ENCODE measurements around the gene PDLIM5. TPM values are rescaled to one million over a fixed set of nuclear protein-coding genes. Genes with fewer than 3 reads are reported as not detected.
"Not testable (repeated sequence)": the region's sequence is repeated elsewhere in the genome, so short reads cannot be mapped to it uniquely, and the experiment has no call there.

The PDLIM5 gene
- total RNA-seq, 2 donors from 2014 or later = 16.3 to 22.7 TPM

- Mint-ChIP-seq H3K36me3 (ENCODE audit: low read depth) (no peaks in the 10 kb centered on the region), H3K27ac (no peak overlapping the region), H3K4me1 (peaks cover 8% of the 10 kb centered on the region), H3K9me3 (no peaks in the 10 kb centered on the region), H3K27me3 (no peaks in the 10 kb centered on the region), H3K4me3 (no peak overlapping the region)
- ATAC-seq (replicated peaks) = no peak
Observed at GRCh38 chr4:94508806-94509205, 57.1 kb downstream of the PDLIM5 start.

DNA sequence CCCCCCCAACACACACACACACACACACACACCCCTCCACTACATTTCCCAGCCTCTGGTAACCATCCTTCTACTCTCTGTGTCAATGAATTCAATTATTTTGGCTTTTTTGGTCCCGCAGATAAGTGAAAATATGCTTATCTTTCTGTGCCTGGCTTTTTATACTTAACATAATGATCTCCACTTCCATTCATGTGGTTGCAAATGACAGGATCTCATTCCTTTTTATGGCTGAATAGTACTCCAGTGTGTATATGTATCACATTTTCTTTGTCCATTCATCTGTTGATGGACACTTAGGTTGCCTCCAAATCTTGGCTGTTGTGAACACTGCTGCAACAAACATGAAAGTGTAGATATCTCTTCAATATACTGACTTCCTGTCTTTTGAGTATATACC, 59.8 kb downstream of the PDLIM5 start:
- H3K4me3 Mint-ChIP-seq = no peak overlapping the region
- no peak overlapping the region for H3K27ac Mint-ChIP-seq
- peaks cover 8% of the 10 kb centered on the region for H3K4me1 Mint-ChIP-seq

DNA sequence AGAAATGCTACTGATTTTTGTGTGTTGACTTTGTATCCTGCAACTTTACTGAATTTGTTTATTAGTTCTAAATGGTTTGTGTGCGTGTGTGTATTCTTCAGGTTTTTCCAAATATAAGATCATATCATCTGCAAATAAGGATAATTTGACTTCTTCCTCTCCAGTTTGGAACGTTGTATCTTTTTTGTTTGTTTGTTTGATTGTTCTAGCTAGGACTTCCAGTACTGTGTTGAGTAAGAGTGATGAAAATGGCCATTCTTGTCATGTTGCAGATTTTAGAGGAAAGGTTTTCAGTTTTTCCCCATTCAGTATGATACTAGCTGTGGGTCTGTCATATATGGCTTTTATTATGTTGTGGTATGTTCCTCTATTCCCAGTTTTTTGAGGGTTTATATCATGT, 61.8 kb downstream of the PDLIM5 start:
- H3K4me1 Mint-ChIP-seq; H3K36me3 Mint-ChIP-seq (ENCODE audit: low read depth); H3K27ac Mint-ChIP-seq: not testable (repeated sequence)

More for the DNA sequence above, 59.8 kb downstream of the PDLIM5 start:
- Mint-ChIP-seq H3K9me3 (no peaks in the 10 kb centered on the region), H3K36me3 (ENCODE audit: low read depth) (no peaks in the 10 kb centered on the region), H3K27me3 (no peaks in the 10 kb centered on the region)
- ATAC-seq (replicated peaks) = no peak

DNA sequence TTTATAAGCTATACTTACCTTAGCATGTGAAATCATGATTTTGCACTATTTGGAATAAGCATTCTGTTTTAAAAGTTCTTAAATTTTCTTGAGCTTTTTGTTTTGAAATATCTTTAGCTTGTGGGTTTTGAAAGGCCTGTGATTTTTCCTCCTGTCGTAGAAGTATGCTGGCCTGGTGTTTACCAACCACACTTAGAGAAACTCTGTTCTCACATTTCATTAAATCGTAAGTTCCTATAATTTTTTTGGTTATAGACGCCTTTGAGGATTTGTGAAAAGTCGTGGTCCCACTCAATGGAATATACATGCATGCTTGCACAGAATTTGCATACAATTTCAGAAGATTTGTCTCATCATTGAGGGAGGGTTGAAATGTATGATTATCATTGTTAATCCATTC, 63.6 kb downstream of the PDLIM5 start:
- H3K4me1 Mint-ChIP-seq = peaks cover 7% of the 10 kb centered on the region
- no peak overlapping the region for H3K27ac Mint-ChIP-seq
- no peaks in the 10 kb centered on the region for H3K36me3 Mint-ChIP-seq (ENCODE audit: low read depth)
- H3K27me3 Mint-ChIP-seq = no peaks in the 10 kb centered on the region
- ATAC-seq (replicated peaks) = no peak
- no peak overlapping the region for H3K4me3 Mint-ChIP-seq
- H3K9me3 Mint-ChIP-seq = no peaks in the 10 kb centered on the region

More for the DNA sequence above, 61.8 kb downstream of the PDLIM5 start:
- ATAC-seq (replicated peaks); H3K27me3 Mint-ChIP-seq; H3K9me3 Mint-ChIP-seq; H3K4me3 Mint-ChIP-seq: not testable (repeated sequence)

GRCh38 chr4:94516067-94516466, 64.3 kb downstream of the PDLIM5 start:
- Mint-ChIP-seq H3K4me3 (no peak overlapping the region), H3K27me3 (no peaks in the 10 kb centered on the region), H3K36me3 (ENCODE audit: low read depth) (no peaks in the 10 kb centered on the region), H3K4me1 (peaks cover 7% of the 10 kb centered on the region), H3K9me3 (no peaks in the 10 kb centered on the region), H3K27ac (no peak overlapping the region)
- ATAC-seq (replicated peaks) = peak; percentile 21

DNA sequence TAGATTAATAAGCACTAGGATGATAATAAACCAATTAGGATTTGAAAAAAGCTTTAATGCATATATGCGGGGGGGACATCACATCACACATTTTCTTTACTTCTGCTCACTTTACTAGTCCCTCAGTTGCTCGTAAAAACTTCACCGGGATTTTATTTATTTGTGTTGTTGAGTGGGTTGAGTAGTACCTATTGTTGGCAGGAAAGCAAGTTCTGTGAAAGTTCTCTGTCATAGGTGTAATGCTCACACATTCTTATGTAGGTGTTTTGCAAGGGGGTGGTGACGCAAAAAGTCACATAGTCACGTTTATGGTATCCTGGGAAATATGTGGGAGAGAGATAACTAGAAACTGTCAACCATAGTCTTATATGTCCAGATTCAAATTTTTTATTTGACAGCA, 65.3 kb downstream of the PDLIM5 start:
- Mint-ChIP-seq H3K36me3 (ENCODE audit: low read depth) (no peaks in the 10 kb centered on the region), H3K4me3 (no peak overlapping the region), H3K4me1 (peaks cover 7% of the 10 kb centered on the region), H3K27ac (no peak overlapping the region), H3K9me3 (no peaks in the 10 kb centered on the region), H3K27me3 (no peaks in the 10 kb centered on the region)
- ATAC-seq (replicated peaks) = no peak

GRCh38 chr4:94517492-94517891, 65.8 kb downstream of the PDLIM5 start:
- Mint-ChIP-seq H3K27me3 (no peaks in the 10 kb centered on the region), H3K9me3 (no peaks in the 10 kb centered on the region), H3K36me3 (ENCODE audit: low read depth) (no peaks in the 10 kb centered on the region), H3K27ac (no peak overlapping the region), H3K4me1 (peaks cover 7% of the 10 kb centered on the region), H3K4me3 (no peak overlapping the region)
- ATAC-seq (replicated peaks) = no peak

DNA sequence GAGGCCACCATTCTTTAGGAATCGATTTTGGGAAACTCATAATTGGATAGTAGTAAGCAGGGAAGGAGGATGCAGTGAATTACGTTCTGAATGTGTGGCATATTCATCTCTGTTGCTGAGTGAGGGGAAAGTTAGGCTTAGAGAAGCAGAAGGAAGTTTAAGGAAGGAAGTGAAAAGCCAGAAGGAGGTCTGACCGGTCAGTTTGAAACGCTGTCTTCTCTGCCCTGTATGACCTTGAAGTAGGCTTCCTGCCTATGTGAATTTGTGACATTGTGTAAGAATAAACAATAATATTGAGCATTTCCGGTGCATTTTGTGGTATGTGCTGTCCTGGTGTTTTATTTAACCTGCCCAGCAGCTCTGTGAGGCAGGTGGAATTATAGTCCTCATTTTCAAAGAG, 67.3 kb downstream of the PDLIM5 start:
- Mint-ChIP-seq H3K9me3 (no peaks in the 10 kb centered on the region), H3K27ac (no peak overlapping the region), H3K4me1 (peaks cover 7% of the 10 kb centered on the region), H3K4me3 (no peak overlapping the region), H3K27me3 (no peaks in the 10 kb centered on the region), H3K36me3 (ENCODE audit: low read depth) (no peaks in the 10 kb centered on the region)
- ATAC-seq (replicated peaks) = no peak

DNA sequence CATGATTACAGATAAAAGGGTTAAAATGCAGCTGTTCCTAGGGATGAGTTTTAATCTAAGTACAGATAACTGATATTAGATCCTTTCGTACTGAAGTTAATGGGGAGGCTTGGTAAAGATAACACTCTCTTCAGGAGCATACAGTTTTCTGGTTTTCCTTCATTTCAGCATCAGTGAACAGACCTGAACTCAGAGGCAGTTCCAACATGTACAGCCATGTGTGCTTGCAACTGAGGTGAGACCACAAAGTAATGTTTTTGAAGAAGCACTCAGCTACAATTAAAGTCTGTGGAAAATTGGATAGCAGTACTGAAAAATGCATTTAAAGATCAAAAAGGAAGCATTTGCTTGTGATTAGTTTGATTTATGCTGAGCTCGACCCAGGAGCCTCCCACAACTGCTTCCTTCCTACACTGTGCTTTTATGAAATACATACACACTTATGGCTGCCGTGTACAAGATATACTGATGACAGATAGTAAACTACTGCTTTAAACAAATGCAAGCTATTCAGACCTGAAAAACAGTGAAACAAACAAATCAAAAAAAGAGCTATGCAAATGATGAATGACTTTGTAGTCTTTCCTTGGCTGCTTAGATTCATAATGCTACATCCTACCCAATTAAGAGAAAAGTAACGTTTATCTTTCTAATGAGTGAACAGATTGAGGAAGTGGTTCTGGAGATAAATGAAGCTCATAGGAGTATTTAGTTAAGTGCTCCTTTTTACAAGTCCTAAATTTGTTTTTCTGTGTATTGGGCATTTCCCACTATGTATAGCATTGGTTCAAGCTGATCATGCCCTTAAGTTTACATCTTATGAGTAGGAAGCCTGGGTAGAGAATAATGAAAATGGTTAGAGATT, 68.4 kb downstream of the PDLIM5 start:
- Mint-ChIP-seq H3K4me1 (peaks cover 7% of the 10 kb centered on the region), H3K36me3 (ENCODE audit: low read depth) (no peaks in the 10 kb centered on the region), H3K27ac (no peak overlapping the region), H3K4me3 (no peak overlapping the region), H3K9me3 (no peaks in the 10 kb centered on the region), H3K27me3 (no peaks in the 10 kb centered on the region)
- ATAC-seq (replicated peaks) = no peak

GRCh38 chr4:94523033-94523580, 71.4 kb downstream of the PDLIM5 start:
- no peak for ATAC-seq (replicated peaks)
- H3K4me3 Mint-ChIP-seq = no peak overlapping the region
- H3K36me3 Mint-ChIP-seq (ENCODE audit: low read depth) = peaks cover 4% of the 10 kb centered on the region
- no peaks in the 10 kb centered on the region for H3K27me3 Mint-ChIP-seq
- H3K9me3 Mint-ChIP-seq = no peaks in the 10 kb centered on the region
- H3K4me1 Mint-ChIP-seq = peaks cover 7% of the 10 kb centered on the region
- no peak overlapping the region for H3K27ac Mint-ChIP-seq

DNA sequence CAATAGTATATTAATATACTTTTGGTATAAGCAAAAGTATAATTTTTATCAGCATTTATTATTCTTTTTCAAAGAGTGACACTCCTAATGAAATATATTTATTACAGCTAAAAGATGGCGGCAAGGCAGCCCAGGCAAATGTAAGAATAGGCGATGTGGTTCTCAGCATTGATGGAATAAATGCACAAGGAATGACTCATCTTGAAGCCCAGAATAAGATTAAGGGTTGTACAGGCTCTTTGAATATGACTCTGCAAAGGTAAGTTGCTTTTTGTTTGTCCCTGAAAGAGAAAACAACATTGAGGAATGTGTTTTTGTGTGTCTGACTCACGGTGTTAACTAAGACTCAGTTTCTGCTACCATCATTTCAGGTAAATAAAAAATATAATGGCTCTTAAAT, 71.9 kb downstream of the PDLIM5 start:
- Mint-ChIP-seq H3K4me3 (no peak overlapping the region), H3K4me1 (peaks cover 7% of the 10 kb centered on the region), H3K27me3 (no peaks in the 10 kb centered on the region), H3K36me3 (ENCODE audit: low read depth) (peaks cover 4% of the 10 kb centered on the region), H3K9me3 (no peaks in the 10 kb centered on the region), H3K27ac (no peak overlapping the region)
- ATAC-seq (replicated peaks) = no peak

- Mint-ChIP-seq H3K9me3 (no peaks in the 10 kb centered on the region), H3K36me3 (ENCODE audit: low read depth) (peaks cover 4% of the 10 kb centered on the region), H3K4me1 (no peaks in the 10 kb centered on the region), H3K4me3 (no peak overlapping the region), H3K27ac (no peak overlapping the region), H3K27me3 (no peaks in the 10 kb centered on the region)
- peak; percentile 23 for ATAC-seq (replicated peaks)
Observed at GRCh38 chr4:94525993-94526728, 74.4 kb downstream of the PDLIM5 start.

- Mint-ChIP-seq H3K4me1 (no peaks in the 10 kb centered on the region), H3K27ac (no peak overlapping the region), H3K36me3 (ENCODE audit: low read depth) (peaks cover 4% of the 10 kb centered on the region), H3K9me3 (no peaks in the 10 kb centered on the region), H3K27me3 (no peaks in the 10 kb centered on the region), H3K4me3 (no peak overlapping the region)
- ATAC-seq (replicated peaks) = no peak
Observed at GRCh38 chr4:94527556-94528233, 76.0 kb downstream of the PDLIM5 start.

DNA sequence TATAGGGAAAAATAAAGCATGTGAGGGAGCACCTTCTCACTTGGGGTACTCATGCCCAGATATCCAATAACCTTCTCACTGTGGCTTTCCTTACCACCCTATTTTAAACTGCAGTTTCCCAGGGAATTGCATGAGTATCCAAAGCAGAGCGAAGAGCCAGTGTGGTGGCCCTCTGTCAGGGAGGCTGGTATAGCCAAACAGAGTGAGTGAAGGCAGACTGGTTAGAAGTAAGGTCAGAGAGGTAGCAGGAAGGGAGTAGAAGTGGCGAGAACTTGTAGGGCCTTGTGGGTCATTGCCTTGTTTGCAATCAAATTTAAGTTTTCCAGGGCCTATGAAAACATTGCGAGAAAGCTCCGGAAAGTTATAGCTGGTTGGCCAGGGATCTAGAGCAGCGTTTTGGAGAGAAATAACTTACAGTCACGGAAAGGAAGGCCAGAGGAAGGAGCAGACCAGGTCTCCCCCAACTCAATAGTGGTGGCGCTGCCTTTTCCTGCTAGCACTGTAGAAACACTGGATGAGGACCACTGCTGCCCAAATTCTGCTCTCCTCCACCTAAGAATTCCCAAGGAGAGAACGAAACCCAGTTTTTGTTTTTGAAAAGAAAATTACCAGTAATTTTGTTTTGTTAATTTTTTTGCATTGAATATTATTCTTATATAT, 77.2 kb downstream of the PDLIM5 start:
- Mint-ChIP-seq H3K4me1 (no peaks in the 10 kb centered on the region), H3K4me3 (no peak overlapping the region), H3K27ac (no peak overlapping the region), H3K36me3 (ENCODE audit: low read depth) (peaks cover 4% of the 10 kb centered on the region), H3K27me3 (no peaks in the 10 kb centered on the region), H3K9me3 (no peaks in the 10 kb centered on the region)
- ATAC-seq (replicated peaks) = no peak
